ENCODE data around the gene RNF166. TPM values are rescaled to one million over a fixed set of nuclear protein-coding genes. Genes with fewer than 3 reads are reported as not detected.

RNF166 gene
- total RNA-seq, 4 donors from 2014 or later = 19.5 to 27.8 (median 22.3) TPM

- no CpG with 5 or more reads among the region's 19 CpGs for whole genome bisulfite sequencing, 2 donors (ENCODE audit: low coverage in 1 of 2)
- no peak for TF ChIP-seq EP300 (IDR thresholded peaks at IDR 0.05)
- no peaks in the 10 kb centered on the region for H3K9me3 ChIP-seq
- no peak for ATAC-seq
- H3K4me3 ChIP-seq = no peak overlapping the region
- H3K4me1 ChIP-seq = peaks cover 0 to 53% (median 39%) of the 10 kb centered on the region in 3 donors
- H3K27ac ChIP-seq = no peak overlapping the region
- H3K36me3 ChIP-seq = peaks cover 0 to 50% of the 10 kb centered on the region in 2 donors
- no peaks in the 10 kb centered on the region for H3K27me3 ChIP-seq
These were observed 36.8 kb upstream of the RNF166 start for GRCh38 chr16:88742896-88743605.

GRCh38 chr16:88741368-88741767 lies 35.2 kb upstream of the RNF166 start:
- WGBS, 2 donors (ENCODE audit: low coverage in 1 of 2) = 85% methylated on average over 5 of the region's 17 CpGs; no CpG with 5 or more reads in 1 of the 2 donors
- peaks cover 0 to 65% of the 10 kb centered on the region in 2 donors for H3K36me3 ChIP-seq
- H3K27me3 ChIP-seq = no peaks in the 10 kb centered on the region
- no peak overlapping the region for H3K4me3 ChIP-seq
- H3K27ac ChIP-seq = no peak overlapping the region
- TF ChIP-seq POLR2AphosphoS5 (IDR thresholded peaks at IDR 0.05) (no peak), POLR2A (IDR thresholded peaks at IDR 0.05) (no peak), EP300 (IDR thresholded peaks at IDR 0.05) (no peak)
- TF ChIP-seq, protein P1, sequence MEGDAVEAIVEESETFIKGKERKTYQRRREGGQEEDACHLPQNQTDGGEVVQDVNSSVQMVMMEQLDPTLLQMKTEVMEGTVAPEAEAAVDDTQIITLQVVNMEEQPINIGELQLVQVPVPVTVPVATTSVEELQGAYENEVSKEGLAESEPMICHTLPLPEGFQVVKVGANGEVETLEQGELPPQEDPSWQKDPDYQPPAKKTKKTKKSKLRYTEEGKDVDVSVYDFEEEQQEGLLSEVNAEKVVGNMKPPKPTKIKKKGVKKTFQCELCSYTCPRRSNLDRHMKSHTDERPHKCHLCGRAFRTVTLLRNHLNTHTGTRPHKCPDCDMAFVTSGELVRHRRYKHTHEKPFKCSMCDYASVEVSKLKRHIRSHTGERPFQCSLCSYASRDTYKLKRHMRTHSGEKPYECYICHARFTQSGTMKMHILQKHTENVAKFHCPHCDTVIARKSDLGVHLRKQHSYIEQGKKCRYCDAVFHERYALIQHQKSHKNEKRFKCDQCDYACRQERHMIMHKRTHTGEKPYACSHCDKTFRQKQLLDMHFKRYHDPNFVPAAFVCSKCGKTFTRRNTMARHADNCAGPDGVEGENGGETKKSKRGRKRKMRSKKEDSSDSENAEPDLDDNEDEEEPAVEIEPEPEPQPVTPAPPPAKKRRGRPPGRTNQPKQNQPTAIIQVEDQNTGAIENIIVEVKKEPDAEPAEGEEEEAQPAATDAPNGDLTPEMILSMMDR (IDR thresholded peaks at IDR 0.05) = no peak
- no peak for ATAC-seq
- peaks cover 0 to 48% (median 23%) of the 10 kb centered on the region in 3 donors for H3K4me1 ChIP-seq
- H3K9me3 ChIP-seq = no peaks in the 10 kb centered on the region

DNA sequence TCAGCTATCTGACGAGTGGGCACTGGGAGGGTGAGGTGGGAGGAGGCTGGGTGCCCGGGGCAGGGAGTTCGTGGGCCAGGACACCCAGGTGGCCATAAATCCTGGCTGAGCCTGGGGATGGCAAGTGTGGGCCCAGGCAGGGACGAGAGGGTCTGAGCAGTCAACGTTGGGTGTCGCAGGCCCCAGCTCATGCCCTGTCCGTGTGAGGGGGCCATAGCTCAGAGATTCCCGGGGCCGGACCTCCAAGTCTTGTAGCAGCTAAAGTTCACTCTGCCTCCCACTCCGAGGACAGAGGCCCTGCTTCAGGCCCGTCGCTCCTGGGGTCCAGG lies 34.5 kb upstream of the RNF166 start:
- 83 to 85% methylated on average over 4 to 5 of the region's 12 CpGs for WGBS, 2 donors (ENCODE audit: low coverage in 1 of 2)
- no peak overlapping the region for H3K27ac ChIP-seq
- ATAC-seq = no peak
- H3K4me1 ChIP-seq = peaks cover 0 to 42% (median 17%) of the 10 kb centered on the region in 3 donors
- H3K36me3 ChIP-seq = peaks cover 0 to 71% of the 10 kb centered on the region in 2 donors
- no peaks in the 10 kb centered on the region for H3K9me3 ChIP-seq
- H3K27me3 ChIP-seq = no peaks in the 10 kb centered on the region
- no peak overlapping the region for H3K4me3 ChIP-seq
- no peak for TF ChIP-seq POLR2A (IDR thresholded peaks at IDR 0.05)
- TF ChIP-seq EP300 (IDR thresholded peaks at IDR 0.05) = no peak

DNA sequence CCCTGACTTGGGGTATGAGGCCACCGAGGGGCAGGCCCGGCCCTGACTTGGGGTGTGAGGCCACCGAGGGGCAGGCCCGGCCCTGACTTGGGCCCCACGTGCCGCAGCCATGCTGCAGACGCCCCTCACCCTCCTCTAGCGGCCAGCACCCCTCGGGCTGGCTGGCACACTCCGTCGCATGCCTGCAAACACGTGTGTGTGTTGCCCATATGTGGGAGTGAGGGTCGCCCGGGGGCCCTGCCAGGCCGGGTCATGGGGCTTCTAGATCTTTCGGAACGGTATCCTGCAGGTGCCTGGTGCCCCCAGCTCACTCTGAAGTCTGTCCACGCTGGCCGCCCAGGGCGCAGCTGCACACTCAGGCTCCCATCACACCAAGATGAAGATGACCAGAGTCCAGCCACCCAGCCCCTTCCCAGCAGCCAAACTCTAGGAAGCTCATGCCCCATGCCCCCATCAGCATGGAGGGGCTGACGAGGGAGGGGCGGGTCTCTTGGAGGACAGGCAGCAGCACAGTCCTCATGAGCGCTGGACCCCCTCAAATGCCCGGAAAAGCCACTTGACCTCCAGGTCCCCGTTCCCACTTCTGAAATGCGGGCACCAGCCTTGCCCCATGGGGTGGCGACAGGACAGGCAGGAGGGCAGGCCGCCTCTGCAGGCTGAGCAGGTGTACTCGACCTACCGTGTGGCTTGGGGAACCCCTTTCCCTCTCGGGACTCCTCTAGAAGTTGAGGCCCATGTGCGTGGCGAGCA lies 33.9 kb upstream of the RNF166 start:
- Histone ChIP-seq H3K4me3 (no peak overlapping the region), H3K27me3 (no peaks in the 10 kb centered on the region), H3K36me3 (peaks cover 0 to 77% of the 10 kb centered on the region in 2 donors), H3K9me3 (no peaks in the 10 kb centered on the region), H3K27ac (no peak overlapping the region), H3K4me1 (peaks cover 0 to 36% (median 16%) of the 10 kb centered on the region in 3 donors)
- 100% methylated on average over 3 of the region's 33 CpGs; no CpG with 5 or more reads in 1 of the 2 donors for WGBS, 2 donors (ENCODE audit: low coverage in 1 of 2)
- TF ChIP-seq POLR2AphosphoS5 (IDR thresholded peaks at IDR 0.05) (no peak), POLR2A (IDR thresholded peaks at IDR 0.05) (no peak), EP300 (IDR thresholded peaks at IDR 0.05) (no peak)
- TF ChIP-seq, protein P1 (IDR thresholded peaks at IDR 0.05) = no peak
- ATAC-seq = no peak

GRCh38 chr16:88739139-88739976 lies 33.1 kb upstream of the RNF166 start:
- TF ChIP-seq POLR2AphosphoS5 (IDR thresholded peaks at IDR 0.05) = no peak
- TF ChIP-seq POLR2A (IDR thresholded peaks at IDR 0.05) = no peak
- TF ChIP-seq EP300 (IDR thresholded peaks at IDR 0.05) = no peak
- TF ChIP-seq, protein P1 (IDR thresholded peaks at IDR 0.05) = no peak
- H3K4me3 ChIP-seq = no peak overlapping the region
- peak overlapping the region in 1 of 4 donors; percentile 31 for H3K27ac ChIP-seq
- no peaks in the 10 kb centered on the region for H3K27me3 ChIP-seq
- no peak for ATAC-seq
- H3K9me3 ChIP-seq = no peaks in the 10 kb centered on the region
- WGBS, 2 donors (ENCODE audit: low coverage in 1 of 2) = 90% methylated on average over 2 of the region's 22 CpGs; no CpG with 5 or more reads in 1 of the 2 donors
- peaks cover 0 to 28% (median 8%) of the 10 kb centered on the region in 3 donors for H3K4me1 ChIP-seq
- peaks cover 0 to 85% of the 10 kb centered on the region in 2 donors for H3K36me3 ChIP-seq
